ENCODE results near the gene ENPP6.

The ENPP6 gene

DNA sequence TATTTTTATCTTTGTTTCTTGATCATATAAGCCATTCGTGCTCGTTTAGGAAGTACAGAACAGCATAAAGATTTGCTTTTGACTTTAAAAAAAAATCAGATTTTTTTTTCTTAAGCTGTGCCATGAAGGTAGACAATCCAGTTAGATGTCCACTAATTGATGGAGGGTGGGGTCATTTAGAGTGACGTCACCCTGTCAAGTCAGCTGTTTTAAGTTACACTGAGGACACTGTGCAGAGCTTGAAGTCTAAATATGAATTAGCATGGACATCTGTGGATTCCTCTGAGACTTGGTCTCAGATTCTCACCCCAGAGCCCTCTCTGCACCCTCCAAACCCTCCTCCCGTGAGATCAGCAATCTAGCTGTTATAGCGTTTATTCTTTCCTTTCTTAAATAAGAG is 63.9 kb downstream of the ENPP6 start:
- TF ChIP-seq, protein P1, sequence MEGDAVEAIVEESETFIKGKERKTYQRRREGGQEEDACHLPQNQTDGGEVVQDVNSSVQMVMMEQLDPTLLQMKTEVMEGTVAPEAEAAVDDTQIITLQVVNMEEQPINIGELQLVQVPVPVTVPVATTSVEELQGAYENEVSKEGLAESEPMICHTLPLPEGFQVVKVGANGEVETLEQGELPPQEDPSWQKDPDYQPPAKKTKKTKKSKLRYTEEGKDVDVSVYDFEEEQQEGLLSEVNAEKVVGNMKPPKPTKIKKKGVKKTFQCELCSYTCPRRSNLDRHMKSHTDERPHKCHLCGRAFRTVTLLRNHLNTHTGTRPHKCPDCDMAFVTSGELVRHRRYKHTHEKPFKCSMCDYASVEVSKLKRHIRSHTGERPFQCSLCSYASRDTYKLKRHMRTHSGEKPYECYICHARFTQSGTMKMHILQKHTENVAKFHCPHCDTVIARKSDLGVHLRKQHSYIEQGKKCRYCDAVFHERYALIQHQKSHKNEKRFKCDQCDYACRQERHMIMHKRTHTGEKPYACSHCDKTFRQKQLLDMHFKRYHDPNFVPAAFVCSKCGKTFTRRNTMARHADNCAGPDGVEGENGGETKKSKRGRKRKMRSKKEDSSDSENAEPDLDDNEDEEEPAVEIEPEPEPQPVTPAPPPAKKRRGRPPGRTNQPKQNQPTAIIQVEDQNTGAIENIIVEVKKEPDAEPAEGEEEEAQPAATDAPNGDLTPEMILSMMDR (IDR thresholded peaks at IDR 0.05; ENCODE audit: low read depth, low read length, missing control alignments) = no peak
- DNase-seq (ENCODE audit: extremely low read depth, low read depth) = no peak

DNA sequence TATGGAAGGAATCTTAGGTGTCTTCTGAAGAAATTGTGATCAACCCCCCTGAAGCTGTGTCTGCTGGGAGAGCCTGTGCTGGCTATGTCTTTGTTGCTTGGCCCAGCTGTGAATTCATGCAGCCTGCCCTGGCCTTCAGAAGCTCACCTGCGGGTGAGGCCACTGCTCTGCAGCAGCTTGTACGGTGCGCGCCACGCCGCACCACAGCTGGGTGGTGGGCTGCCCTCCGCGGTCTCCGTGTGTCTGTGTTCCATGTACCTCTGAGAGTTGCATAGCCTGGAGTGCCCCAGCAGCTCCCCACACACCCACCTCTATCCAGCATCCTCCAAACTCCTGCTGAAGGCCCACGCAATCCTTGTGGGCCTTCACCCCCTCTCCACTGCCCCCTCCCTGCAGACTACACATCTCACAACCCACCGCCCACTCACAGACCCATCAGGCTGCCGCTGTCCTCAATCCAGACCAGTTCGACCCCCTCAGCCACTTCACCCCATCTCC is 65.6 kb downstream of the ENPP6 start:
- TF ChIP-seq, protein P1 (IDR thresholded peaks at IDR 0.05; ENCODE audit: low read depth, low read length, missing control alignments) = no peak
- H3K4me3 ChIP-seq (replicated peaks; ENCODE audit: low read depth, low read length) = no peak overlapping the region
- DNase-seq (ENCODE audit: extremely low read depth, low read depth) = no peak

More for the DNA sequence above, 63.9 kb downstream of the ENPP6 start:
- no peak overlapping the region for H3K4me3 ChIP-seq (replicated peaks; ENCODE audit: low read depth, low read length)

DNA sequence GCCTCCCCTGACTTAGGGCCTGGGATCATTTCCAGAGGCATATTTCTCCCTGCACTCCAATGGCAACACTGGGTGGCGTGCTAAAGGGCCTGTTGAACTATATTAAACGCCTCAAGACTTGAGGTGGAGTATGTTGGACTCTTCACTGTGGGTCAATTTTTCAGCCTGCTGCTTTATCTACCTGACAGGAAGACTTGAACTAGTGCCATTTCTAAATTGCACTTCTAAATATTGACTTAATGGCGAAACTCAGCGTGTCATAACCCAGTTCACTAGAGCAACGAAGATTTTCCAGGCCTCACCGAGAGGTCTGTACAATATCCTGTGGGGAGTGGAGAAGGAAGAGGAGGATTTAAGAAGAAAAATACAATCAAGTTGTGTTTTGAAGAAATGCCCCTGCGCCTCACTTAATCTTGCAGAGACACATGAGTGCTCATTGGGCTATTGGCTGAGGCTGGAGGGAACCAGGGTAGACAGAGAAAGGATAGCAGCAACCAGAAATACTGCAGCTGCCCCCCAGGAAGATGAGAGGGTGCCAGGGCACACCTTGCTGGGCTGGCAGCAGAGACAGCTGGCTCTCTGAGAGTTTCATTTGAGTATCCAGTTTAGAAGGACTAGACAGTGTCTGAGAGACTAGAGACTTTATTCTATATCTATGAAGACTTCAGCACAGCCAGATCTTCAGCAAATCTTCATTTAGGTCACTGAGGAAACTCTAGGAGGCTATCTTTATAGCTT is 67.4 kb downstream of the ENPP6 start:
- H3K4me3 ChIP-seq (replicated peaks; ENCODE audit: low read depth, low read length) = no peak overlapping the region
- DNase-seq (ENCODE audit: extremely low read depth, low read depth) = no peak
- TF ChIP-seq, protein P1 (IDR thresholded peaks at IDR 0.05; ENCODE audit: low read depth, low read length, missing control alignments) = no peak

DNA sequence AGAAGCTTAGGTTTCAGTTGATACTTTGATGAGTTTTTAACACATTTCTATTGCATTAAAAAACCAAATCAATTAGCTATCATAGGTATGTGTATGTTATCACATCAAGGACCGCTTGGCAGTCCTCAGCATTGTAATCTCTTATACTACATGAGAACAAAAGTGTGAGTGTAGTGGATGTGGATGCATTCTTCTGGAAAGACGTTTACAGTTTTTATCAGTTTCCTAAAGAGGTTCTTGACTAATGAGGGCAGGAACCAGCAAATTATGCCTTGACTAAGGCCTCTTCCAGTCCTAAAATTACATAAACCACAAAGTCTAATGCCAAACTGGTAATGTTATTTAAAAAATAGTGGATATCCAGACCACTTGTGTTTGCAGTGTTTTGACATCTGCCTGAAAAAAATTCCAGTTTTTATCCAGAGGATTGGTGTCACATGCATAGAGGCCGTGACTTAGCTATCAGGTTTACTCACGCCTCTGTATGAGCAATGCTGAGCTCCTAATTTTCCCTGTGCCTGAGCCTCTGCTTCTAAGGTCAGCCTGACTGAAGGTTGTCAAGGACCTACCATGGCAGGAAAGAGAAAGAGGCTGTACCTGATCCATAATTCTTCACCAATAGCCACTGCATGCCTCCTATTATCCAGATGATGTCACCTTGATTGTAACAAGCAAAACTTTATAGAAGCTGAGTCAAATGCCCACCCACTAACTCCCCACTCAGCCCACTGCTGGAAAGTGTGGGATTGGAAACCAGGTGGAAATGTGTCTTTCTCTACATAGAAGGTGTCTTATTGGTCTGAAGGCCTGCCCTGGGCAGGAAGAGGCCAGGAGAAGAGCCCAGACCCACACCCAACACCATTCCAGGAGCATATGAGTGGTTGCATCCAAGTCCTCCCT is 68.7 kb downstream of the ENPP6 start:
- no peak for DNase-seq (ENCODE audit: extremely low read depth, low read depth)
- H3K4me3 ChIP-seq (replicated peaks; ENCODE audit: low read depth, low read length) = no peak overlapping the region
- TF ChIP-seq, protein P1 (IDR thresholded peaks at IDR 0.05; ENCODE audit: low read depth, low read length, missing control alignments) = no peak

DNA sequence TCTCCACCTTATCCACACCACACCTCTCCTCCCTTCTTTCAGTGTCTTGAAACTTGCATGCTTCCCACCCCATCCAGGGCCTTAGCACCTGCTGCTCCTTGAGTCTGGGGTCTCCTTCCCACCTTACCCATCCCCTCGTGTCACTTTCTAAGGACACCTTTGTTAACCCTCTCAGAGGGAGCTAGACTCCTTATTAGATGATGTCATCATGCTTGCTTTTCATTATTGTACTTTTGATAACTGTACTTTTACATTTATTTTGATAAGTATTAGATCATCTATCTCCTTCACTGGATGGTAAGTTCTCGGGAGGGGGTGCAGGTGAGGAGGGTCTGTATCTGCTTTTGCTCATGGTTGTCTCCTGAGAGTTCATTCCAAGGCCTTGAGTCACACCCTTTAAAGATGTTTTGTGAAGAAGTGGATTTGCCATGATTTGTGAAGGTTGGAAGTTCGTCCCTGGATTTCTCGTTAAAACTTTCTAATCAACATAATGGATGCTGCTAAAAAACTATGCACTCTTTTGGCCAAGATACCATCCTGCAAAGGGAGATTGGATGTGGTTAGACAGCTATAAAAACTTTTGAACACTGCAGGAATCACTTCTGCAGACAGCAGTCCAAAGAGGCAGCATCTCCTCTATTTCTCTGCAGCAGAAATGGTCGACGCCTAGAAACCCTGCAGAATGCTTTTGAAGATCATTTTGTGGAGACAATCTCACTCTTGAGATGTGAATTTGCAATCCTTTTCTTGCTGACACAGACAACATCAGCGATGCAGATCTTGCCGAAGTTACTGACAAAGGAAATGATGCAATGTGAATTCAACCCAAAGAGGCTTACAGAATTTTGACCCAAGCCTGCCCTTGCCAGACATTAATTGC is 69.6 kb downstream of the ENPP6 start:
- TF ChIP-seq, protein P1 (IDR thresholded peaks at IDR 0.05; ENCODE audit: low read depth, low read length, missing control alignments) = no peak
- no peak for DNase-seq (ENCODE audit: extremely low read depth, low read depth)
- no peak overlapping the region for H3K4me3 ChIP-seq (replicated peaks; ENCODE audit: low read depth, low read length)

DNA sequence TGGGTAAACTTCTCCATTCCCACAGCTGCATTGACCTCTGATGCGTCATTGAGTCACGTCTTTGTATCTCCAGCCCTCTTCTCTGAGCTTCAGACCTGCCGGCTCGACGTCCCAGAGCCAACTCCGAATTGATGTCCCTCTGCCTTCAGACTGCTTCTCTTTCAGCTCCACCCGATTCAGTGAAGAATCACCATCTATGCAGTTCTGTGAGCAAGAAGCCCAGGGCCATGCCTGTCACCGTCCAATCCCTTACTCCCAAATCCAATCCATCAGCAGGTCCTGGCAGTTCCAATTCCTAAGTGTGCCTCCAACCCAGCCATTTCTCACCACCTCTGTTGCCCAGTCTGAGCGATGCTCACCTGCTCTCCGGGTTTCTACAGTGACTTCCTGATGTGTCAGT is 70.7 kb downstream of the ENPP6 start:
- no peak for DNase-seq (ENCODE audit: extremely low read depth, low read depth)
- no peak overlapping the region for H3K4me3 ChIP-seq (replicated peaks; ENCODE audit: low read depth, low read length)
- TF ChIP-seq, protein P1 (IDR thresholded peaks at IDR 0.05; ENCODE audit: low read depth, low read length, missing control alignments) = no peak
